Gastrocnemius medialis (tissue), 4 donors: ENCODE results near the gene SYNJ2.

ENCODE experiments used
- POLR2A ChIP-seq, 2 donors: fragments of 450-650 bp; IDR thresholded peaks; one replicate each; pipeline ENCODE4 v1.6.1; 2017; ENCODE audit warnings: antibody characterized with exemption in 2 of 2, mild to moderate bottlenecking in 2 of 2, moderate library complexity in 2 of 2
- TF ChIP-seq, protein P1 (sequence below), 5 experiments: fragments of 450-650 bp in 3 of 5; fragments of 200-600 bp in 2 of 5; sonication (generic) in 2 of 5; IDR thresholded peaks in 4 of 5; conservative IDR thresholded peaks in 1 of 5; 1 replicate in 4 of 5; 2 replicates in 1 of 5; pipeline ENCODE4 v1.5.1; 2016 to 2019; ENCODE audit warnings: antibody characterized with exemption in 5 of 5, mild to moderate bottlenecking in 3 of 5, moderate library complexity in 3 of 5

- TF ChIP-seq, protein P1, sequence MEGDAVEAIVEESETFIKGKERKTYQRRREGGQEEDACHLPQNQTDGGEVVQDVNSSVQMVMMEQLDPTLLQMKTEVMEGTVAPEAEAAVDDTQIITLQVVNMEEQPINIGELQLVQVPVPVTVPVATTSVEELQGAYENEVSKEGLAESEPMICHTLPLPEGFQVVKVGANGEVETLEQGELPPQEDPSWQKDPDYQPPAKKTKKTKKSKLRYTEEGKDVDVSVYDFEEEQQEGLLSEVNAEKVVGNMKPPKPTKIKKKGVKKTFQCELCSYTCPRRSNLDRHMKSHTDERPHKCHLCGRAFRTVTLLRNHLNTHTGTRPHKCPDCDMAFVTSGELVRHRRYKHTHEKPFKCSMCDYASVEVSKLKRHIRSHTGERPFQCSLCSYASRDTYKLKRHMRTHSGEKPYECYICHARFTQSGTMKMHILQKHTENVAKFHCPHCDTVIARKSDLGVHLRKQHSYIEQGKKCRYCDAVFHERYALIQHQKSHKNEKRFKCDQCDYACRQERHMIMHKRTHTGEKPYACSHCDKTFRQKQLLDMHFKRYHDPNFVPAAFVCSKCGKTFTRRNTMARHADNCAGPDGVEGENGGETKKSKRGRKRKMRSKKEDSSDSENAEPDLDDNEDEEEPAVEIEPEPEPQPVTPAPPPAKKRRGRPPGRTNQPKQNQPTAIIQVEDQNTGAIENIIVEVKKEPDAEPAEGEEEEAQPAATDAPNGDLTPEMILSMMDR (IDR thresholded peaks at IDR 0.05 in 4 of 5, conservative IDR thresholded peaks at IDR 0.05 in 1 of 5) = no peak
- no peak for TF ChIP-seq POLR2A (IDR thresholded peaks at IDR 0.05)
Observed at GRCh38 chr6:158110986-158111385, 129.3 kb downstream of the SYNJ2 start.
